Calu3 (cell line): Measurements from ENCODE around the gene ANKRD37. TPM values are rescaled to one million over a fixed set of nuclear protein-coding genes. Genes with fewer than 3 reads are reported as not detected.

Experiments used
- BruUV-seq: library from RNA; stranded (reverse); fragments of 400-500 nt; replicated peaks from 2 replicates; lab custom pipeline; 2021; lab: Mats Ljungman, UMichigan
- CTCF ChIA-PET: fragments of 300-600 bp; sonication (Branson Sonifier 250); formaldehyde crosslinking; loops from one replicate; lab custom pipeline; 2022; ENCODE audit warnings: antibody characterized with exemption; lab: Charles Lee
- DNase-seq: peaks from one replicate; pipeline ENCODE4 v3.0.0; 2022
- H3K27ac Mint-ChIP-seq: one replicate; pipeline ENCODE4 v1.8.0; 2022; ENCODE audit warnings: mixed read lengths; ENCODE audit not compliant: unreplicated experiment
- H3K27me3 Mint-ChIP-seq: one replicate; pipeline ENCODE4 v1.8.0; 2022; ENCODE audit warnings: mixed read lengths; ENCODE audit not compliant: unreplicated experiment
- H3K36me3 Mint-ChIP-seq: one replicate; pipeline ENCODE4 v1.8.0; 2022; ENCODE audit warnings: mild to moderate bottlenecking, moderate library complexity, mixed read lengths; ENCODE audit not compliant: insufficient read depth, unreplicated experiment
- H3K4me1 Mint-ChIP-seq: one replicate; pipeline ENCODE4 v1.8.0; 2022; ENCODE audit warnings: mild to moderate bottlenecking, low read depth, mixed read lengths; ENCODE audit not compliant: unreplicated experiment
- H3K4me3 Mint-ChIP-seq: one replicate; pipeline ENCODE4 v1.8.0; 2022; ENCODE audit warnings: mild to moderate bottlenecking, low read depth, moderate library complexity, mixed read lengths; ENCODE audit not compliant: unreplicated experiment
- H3K9me3 Mint-ChIP-seq: one replicate; pipeline ENCODE4 v1.8.0; 2022; ENCODE audit warnings: low read depth, mixed read lengths; ENCODE audit not compliant: unreplicated experiment
- intact Hi-C: fragments of 100-400 bp; cut with micrococcal nuclease; formaldehyde crosslinking; loops from one replicate; pipeline ENCODE4 v1.10.0; 2022; ENCODE audit not compliant: unreplicated experiment
- total RNA-seq: library from RNA; stranded (reverse); gene quantifications from 2 replicates; pipeline ENCODE4 v1.2.3, GENCODE V29; 2022
- TF ChIP-seq, protein P1 (sequence below): fragments of 200-600 bp; IDR thresholded peaks from one replicate; pipeline ENCODE4 v1.8.0; 2022; ENCODE audit warnings: antibody characterized with exemption; ENCODE audit not compliant: unreplicated experiment

ANKRD37 gene
- total RNA-seq, 1 experiment from 2014 or later: 4.4 TPM

GRCh38 chr4:185374027-185374426 is 22.6 kb upstream of the ANKRD37 start:
- H3K4me1 Mint-ChIP-seq: no peaks in the 10 kb centered on the region
- no peak overlapping the region for H3K27ac Mint-ChIP-seq
- no TSS peak for BruUV-seq
- CTCF ChIA-PET: no interaction called here
- H3K4me3 Mint-ChIP-seq: no peak overlapping the region
- no peaks in the 10 kb centered on the region for H3K36me3 Mint-ChIP-seq
- TF ChIP-seq, protein P1, sequence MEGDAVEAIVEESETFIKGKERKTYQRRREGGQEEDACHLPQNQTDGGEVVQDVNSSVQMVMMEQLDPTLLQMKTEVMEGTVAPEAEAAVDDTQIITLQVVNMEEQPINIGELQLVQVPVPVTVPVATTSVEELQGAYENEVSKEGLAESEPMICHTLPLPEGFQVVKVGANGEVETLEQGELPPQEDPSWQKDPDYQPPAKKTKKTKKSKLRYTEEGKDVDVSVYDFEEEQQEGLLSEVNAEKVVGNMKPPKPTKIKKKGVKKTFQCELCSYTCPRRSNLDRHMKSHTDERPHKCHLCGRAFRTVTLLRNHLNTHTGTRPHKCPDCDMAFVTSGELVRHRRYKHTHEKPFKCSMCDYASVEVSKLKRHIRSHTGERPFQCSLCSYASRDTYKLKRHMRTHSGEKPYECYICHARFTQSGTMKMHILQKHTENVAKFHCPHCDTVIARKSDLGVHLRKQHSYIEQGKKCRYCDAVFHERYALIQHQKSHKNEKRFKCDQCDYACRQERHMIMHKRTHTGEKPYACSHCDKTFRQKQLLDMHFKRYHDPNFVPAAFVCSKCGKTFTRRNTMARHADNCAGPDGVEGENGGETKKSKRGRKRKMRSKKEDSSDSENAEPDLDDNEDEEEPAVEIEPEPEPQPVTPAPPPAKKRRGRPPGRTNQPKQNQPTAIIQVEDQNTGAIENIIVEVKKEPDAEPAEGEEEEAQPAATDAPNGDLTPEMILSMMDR: no peak
- intact Hi-C loops: no loop called here
- no peaks in the 10 kb centered on the region for H3K27me3 Mint-ChIP-seq
- DNase-seq: no peak
- H3K9me3 Mint-ChIP-seq: no peaks in the 10 kb centered on the region

DNA sequence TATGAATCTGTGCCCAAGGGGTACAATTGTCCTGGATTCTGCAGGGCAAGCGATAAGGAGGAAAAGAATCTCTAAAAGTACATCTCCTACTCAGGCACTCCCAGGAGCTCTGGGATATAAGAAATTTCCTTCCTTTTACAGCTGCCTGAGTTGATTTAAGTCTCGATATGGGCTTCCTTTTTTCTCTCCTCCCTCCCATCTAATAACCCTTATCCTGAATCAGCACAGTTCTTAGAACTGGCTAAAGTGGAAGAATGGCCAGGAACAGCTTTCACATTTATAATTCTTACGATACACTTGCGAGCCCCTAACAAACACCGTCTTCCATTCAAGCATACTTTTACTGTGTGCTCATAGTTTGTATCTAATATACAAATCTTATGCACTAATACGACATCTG is 22.1 kb upstream of the ANKRD37 start:
- CTCF ChIA-PET: interaction anchor here (0.7 kb wide), 1 partner anchor 72 kb away, joined by 3 read pairs; no protein-coding TSS in a partner anchor
- H3K4me3 Mint-ChIP-seq: no peak overlapping the region
- H3K36me3 Mint-ChIP-seq: no peaks in the 10 kb centered on the region
- H3K4me1 Mint-ChIP-seq: no peaks in the 10 kb centered on the region
- H3K27me3 Mint-ChIP-seq: no peaks in the 10 kb centered on the region
- H3K27ac Mint-ChIP-seq: no peak overlapping the region
- TF ChIP-seq, protein P1: no peak
- no TSS peak for BruUV-seq
- intact Hi-C loops: no loop called here
- no peak for DNase-seq
- no peaks in the 10 kb centered on the region for H3K9me3 Mint-ChIP-seq

DNA sequence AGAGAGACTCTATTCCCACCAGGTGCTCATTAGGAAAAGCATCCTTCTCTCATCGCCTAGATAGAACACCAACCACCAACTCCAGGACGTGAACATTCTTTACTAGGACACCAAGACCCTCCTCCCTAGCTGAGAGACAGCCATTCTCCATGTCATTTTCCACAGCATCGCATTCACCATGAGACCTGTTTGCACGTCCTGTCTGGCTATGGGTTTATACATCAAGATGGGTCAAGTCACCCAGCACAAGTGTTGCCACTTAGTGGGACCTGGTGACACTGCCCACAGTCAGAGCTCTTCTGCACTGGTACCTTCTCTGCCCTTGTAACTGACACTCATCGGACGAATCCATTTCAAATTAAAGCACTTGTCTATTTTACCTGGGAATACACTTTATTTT is 18.4 kb upstream of the ANKRD37 start:
- Mint-ChIP-seq H3K4me3 (no peak overlapping the region), H3K27ac (no peak overlapping the region), H3K36me3 (no peaks in the 10 kb centered on the region), H3K4me1 (no peaks in the 10 kb centered on the region), H3K9me3 (no peaks in the 10 kb centered on the region), H3K27me3 (no peaks in the 10 kb centered on the region)
- no peak for DNase-seq
- CTCF ChIA-PET: no interaction called here
- intact Hi-C loops: no loop called here
- no TSS peak for BruUV-seq
- TF ChIP-seq, protein P1: no peak

- Mint-ChIP-seq H3K9me3 (no peaks in the 10 kb centered on the region), H3K36me3 (no peaks in the 10 kb centered on the region), H3K27ac (no peak overlapping the region), H3K27me3 (no peaks in the 10 kb centered on the region), H3K4me1 (peaks cover 7% of the 10 kb centered on the region), H3K4me3 (no peak overlapping the region)
- CTCF ChIA-PET: no interaction called here
- no peak for DNase-seq
- TF ChIP-seq, protein P1: no peak
- intact Hi-C loops: no loop called here
- BruUV-seq: no TSS peak
Observed at GRCh38 chr4:185379326-185380295, 17.0 kb upstream of the ANKRD37 start.
